ENCODE data around the gene CDK5.

GRCh38 chr7:151101621-151102396, 44.1 kb upstream of the CDK5 start:
- no peak for TF ChIP-seq CTCF (IDR thresholded peaks at IDR 0.05)
- no peak for TF ChIP-seq POLR2A (IDR thresholded peaks at IDR 0.05)

Data from adrenal gland (tissue), 5 donors.